ENCODE measurements around the gene VTI1A.
"Not testable (repeated sequence)": the region's sequence is repeated elsewhere in the genome, so short reads cannot be mapped to it uniquely, and the experiment has no call there.

Gene VTI1A

DNA sequence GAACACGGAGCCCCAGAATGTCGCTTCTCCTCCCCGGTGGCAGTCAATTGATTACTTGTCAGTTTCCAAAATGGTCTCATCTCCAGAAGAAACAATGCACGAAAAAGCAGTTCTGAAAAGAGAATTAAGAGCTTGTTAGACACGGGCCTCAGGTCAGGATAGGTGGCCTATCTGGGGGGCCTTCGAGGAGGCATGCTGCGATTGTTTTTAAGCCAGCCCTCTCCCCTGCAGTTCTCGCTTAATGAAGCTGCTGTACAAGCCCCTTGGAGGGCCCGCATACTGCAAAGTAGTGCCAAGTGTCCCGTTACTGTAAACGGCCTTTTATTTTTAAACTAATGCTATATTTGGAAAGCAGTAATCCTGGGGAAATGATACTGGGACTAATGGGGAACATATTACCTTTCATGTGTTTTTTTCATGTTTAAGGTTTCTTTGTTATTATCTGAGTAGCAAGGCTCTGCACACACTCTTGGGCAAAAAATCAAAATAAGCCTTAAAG lies 388.3 kb downstream of the VTI1A start:
- no peak for DNase-seq (ENCODE audit: low read depth in 3 of 3)

DNA sequence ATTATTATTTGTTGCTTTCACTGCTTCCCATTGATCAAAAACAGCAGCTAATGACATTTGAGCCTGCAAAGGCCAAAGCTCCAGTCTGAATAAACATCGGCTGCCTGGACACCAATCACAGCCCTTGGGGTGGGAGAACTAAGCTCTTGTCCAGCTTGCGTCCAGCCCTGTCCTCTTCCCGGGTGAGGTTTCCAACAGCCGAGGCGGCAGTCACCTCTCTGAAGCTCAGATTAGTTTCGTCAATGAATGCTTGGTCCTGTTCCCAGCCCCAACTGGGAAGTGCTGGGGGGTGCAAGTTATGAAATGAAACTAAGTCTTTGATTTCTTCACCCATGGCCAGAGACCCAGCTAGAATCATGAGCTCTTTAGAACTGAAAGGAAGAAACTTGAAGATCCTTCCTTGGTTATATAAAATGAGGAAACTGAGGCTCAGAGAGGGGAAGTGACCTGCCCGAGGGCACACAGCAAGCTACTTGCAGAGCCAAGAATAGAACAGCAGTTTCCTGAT lies 389.0 kb downstream of the VTI1A start:
- DNase-seq (ENCODE audit: low read depth in 3 of 3) = no peak

DNA sequence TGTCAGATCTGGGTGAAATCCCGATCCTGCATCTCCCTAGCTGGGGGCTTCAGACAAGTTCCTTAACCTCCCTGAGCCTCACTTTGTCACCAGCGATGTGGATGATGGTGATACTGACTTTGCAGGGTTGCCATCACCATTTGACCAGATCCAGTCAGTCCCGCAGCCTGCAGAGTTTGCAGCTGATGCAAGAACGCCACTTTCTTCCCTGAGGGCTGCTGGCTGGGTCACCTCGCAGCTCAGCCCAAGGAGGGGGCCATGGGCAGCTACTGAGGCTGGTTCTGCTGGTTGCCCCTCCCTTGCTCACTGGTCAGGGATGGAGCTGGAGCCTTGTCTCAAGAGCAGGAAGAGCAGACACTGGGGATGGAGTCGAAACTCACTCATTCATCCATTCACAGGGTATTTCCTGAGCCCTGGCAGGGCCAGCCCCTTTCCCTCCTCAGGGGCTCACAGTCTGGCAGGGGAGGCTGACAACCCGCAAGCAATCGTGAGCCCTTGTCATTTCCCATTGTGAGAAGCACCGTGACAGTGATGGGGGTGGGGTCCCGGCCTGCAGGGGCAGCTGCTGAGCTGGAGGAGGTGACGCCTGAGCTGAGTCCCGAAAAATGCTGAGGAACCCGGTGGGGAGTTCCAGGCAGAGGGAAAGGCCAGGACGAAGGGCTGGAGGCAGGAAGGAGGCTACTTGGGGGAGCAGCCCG lies 391.9 kb downstream of the VTI1A start:
- no peak for DNase-seq (ENCODE audit: low read depth in 3 of 3)

DNA sequence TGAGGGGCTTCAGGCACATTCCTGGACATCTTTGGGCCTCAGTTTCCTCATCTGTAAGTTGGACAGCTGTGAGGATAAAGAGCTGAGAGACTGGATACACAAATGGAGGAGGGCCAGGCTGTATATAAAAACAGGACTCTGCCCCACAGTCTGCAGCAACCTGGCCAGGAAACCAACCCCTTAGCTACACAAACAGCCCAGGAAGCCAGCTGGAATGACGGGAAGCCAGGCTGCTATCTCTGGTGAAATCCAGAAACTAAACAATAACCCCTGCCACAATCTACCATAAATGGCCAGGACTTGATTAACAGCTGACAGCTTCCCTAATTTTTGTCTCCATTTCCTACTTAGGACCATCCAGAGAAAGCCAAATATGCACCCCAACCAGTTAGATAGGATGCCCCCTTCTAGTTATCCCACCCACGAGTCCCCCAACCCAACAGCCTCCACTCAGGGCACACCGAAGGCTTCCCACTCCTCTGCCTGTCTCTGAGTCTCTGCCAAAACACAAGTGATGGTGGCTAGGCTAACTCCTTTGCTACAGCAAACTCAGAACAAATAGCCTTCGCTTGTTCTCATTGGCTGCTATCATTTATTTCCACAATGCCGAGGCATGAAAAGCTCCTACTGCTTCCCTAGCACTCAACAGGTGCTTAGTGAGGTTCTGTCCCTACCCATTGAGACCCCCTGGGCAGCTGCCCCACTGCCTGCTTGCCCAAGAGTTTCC lies 393.1 kb downstream of the VTI1A start:
- DNase-seq (ENCODE audit: low read depth in 3 of 3) = no peak

DNA sequence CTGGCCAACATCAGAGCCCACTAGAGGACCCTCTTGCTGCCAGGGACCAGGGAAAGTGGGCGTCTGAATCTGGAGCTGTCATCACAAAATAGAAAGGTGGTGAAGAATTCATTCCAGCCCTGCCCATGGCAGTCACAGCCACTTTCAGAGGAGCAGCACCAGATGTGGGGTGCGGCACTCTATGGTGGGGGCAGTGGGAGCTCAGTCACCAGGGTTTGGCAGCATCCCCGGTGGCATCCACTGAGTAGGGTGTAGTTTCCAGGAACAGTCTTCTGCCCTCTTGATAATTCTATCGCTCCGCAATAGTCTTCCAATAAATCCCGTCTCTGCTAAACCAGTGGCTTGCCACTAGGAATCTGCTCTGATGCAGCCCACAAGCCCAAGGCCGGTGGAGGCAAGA lies 394.5 kb downstream of the VTI1A start:
- DNase-seq (ENCODE audit: low read depth in 3 of 3) = no peak

DNA sequence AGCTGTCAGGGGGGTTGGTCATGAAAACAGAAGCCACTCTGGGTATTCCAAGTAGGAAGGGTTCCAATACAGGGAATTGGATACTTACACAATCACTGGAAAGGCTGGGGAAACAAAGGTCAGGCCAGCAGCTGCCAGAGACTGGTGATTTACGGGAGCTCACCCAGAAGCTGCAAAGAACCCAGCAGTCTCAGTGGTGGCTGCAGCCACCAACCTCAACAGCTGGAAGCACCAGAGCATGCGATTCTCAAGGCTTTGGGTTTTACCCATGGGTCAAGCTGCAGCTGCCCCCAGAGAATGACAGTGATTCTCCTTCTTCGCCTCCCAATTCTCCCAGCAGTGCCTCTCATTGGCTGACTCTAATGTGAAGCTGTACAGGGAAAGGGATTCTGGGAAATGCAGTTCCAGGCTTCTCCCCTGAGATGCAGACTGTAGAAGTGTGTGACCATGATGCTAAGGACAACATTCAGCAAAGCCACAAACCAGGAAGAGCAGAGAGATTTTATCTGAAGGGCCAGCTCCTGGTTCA lies 395.9 kb downstream of the VTI1A start:
- DNase-seq (ENCODE audit: low read depth in 3 of 3) = no peak

DNA sequence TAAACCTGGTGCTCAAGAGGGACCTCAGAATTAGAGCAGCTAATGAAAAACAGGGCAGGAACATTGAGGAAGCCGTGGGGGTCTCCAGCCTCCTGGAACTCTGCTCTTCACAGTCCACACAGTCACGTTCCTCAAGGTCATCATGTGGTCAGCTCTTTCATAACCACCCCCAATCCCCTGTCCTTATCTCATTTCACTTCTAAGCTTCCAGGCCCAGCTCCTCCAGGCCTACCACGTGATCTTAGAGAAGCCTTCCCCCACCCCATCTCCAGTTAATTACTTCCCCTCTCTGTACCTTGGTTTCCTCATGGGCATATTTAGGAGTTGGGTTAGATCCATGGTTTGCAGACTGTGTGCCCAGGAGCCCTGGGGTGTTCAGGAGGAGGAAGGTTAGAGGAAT lies 396.6 kb downstream of the VTI1A start:
- no peak for DNase-seq (ENCODE audit: low read depth in 3 of 3)

DNA sequence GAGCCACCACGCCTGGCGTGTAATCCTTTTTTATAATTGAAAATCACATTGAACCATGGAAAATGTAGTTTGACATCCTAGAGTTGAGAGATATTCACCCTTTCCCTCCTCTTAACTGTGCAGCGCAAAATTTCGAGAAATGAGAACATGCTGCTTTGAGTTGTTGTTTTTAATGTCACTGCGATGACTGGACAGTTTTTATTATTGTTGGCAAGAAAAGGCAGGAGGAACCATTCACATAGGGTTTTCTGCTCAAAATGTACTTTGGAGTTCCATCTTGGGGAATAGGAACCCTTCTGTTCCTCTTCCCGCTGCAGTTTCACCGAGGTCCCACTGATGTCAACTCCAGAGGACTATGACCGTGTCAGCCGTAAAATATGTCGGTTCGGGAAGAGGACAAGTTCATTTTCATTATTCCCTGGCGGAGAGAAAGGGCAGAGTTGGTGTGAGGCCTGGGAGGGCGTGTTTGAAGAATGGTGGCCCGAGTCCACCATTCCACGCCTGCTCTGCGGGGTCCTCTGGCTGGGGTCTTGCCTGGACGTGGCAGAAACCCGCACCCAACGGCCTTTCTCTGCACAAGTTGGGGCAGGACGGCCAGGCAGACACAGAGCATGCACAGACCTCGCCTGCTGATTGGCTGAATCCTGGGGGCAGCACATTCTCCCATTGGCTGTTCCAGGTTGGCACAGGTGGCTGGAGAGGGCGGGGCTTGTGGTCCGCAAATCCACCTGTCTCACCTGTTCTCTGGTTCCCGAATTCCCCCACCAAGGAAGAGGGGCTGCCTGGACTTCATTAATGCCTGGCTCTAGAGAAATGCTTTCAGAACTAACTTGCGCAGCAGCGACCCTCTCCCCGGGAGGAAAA lies 397.9 kb downstream of the VTI1A start:
- DNase-seq (ENCODE audit: low read depth in 3 of 3) = no peak

DNA sequence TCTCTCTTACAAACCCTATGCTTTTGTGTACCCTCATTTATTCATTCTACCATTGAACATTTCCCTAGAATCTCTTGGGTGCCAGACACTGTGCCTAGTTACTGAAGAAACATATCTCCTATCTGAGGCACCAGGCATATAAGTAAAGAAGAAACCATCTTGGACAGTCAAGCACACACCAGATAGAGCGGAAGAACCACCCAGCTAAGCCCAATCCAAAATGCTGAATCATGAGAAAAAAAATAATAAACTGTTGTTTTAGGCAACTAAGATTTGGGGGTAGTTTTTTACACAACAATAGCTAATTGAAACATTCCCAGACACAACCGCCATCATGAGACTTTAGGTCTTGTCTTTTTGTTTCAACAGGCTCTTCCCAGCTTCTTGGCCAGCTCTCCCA lies 400.8 kb downstream of the VTI1A start:
- DNase-seq (ENCODE audit: low read depth in 3 of 3) = no peak

DNA sequence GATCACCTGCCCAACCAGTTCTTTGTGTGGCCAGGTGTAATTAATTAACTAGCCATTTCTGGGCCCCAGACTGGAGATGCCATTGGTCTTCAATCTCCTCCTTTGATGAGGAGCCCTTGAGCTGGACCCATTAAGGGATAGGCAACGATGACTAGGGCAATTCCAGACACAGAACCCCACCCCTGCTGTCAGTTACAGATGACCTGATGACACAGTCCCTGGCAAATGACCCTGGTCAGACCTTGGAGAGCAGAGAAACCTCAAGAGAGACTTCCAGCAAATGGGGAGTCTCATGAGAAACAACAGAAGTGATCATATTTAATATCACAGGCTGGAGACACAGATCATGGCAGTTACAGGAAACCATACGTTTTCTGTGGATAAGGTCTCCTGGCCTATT lies 401.2 kb downstream of the VTI1A start:
- no peak for DNase-seq (ENCODE audit: low read depth in 3 of 3)

DNA sequence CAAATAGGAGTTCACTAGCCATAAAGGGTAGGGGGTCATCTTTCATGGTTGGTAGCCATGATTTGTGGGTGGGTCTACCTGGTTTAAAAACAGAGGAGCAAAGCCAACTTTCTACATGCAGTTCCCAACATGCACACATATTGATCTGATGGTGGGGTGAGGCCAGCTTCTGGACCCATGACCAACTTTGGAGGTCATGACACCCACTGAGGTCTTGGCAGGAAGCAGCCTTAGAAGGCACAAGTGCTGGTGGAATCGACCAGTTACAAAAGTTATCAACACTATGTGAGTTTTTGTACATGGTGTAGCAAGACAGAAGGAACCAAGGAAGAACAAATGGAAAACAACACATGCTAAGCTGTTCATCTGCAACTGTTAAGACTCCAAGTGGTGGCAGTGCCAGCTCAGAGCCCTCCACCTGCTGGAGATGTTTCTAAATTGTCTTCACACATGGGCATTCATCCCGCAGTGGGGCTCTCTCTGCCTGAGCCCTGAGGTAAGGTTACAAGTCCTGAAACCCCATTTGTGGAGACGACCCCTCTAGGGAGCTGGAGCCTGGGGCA lies 401.9 kb downstream of the VTI1A start:
- no peak for DNase-seq (ENCODE audit: low read depth in 3 of 3)

DNA sequence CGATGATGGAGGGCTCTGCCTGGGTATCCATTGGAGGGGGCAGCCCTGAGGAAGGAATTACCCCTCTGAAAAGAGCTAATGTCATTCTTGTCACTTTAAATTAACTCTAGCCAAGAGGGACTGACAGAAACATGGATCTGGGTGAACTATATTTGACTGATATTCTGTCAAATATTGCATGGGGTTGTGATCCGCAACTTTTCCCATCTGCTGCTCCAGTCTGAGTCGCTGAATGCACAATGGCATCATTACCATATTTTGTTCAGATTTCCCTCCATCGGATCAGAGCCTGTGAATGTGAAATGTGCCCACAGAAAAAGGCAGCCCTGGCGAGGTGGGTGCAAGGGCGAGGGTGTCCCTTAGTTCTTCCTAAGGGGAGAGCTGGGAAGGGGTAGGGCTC lies 402.5 kb downstream of the VTI1A start:
- DNase-seq (ENCODE audit: low read depth in 3 of 3) = no peak

DNA sequence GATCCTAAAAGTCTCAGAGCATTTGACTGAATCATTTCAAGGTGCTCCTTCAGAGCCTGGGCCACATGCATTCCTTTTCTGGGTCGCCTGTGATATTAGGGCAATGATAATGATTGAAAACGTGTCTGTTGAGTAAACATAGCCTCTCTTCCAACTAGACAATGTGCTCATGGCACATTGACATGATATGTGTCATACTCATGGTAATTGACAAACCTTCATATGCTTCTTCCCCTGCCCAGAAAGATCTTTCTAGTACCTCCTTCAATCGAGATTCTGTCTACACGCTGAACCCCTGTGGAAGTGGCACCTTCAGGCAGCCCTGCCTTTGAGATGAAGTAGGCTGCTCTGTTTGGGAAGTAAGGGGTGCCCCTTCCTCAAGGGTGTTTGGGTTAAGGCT lies 404.2 kb downstream of the VTI1A start:
- no peak for DNase-seq (ENCODE audit: low read depth in 3 of 3)

DNA sequence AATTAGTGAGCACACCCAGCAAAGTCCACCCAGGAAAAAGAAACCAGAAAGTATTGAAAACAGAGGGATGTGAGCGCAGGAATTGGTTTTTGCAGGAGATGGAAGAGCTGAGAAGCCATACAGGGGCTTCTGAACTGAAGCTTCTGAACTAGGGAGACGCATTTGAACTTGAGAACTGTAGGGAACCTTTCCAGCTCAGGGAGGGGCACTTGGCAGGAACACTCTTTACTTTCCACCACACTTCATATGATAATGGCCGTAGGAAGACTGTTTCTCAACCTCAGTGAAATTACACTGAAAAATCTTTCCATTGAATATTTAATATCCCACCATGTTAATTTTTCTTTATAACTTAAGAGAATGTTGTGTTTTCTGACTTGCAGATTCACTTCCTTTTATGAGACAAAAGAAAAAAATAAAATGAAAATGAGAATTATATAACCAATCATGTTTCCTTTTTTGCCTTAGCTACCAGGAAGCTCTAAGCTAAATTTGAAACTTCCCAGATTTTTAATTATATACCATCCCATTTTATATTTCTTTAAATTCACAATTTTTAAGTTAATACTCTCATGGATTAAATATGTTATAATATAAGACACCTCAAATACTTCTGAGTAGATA lies 404.7 kb downstream of the VTI1A start:
- no peak for DNase-seq (ENCODE audit: low read depth in 3 of 3)

DNA sequence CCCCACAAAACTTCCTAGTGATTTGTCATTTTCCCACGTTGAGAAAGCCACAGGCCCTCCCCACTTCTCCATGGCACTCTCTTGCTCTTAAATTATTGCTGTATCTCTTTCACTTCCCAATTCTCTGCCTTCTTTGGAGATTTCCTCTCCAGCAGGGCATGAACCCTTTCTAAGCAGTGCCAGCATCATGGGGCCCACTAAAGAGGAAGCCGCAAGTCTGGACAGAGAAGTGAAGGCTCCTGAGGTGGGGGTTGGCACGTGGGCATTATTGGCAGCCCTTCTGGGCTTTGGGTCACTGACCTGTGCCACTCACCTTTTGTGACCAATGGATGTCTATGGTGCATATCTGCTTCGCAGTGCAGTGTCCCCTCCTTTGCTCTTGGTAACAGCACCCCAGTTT lies 405.3 kb downstream of the VTI1A start:
- DNase-seq (ENCODE audit: low read depth in 3 of 3) = no peak

DNA sequence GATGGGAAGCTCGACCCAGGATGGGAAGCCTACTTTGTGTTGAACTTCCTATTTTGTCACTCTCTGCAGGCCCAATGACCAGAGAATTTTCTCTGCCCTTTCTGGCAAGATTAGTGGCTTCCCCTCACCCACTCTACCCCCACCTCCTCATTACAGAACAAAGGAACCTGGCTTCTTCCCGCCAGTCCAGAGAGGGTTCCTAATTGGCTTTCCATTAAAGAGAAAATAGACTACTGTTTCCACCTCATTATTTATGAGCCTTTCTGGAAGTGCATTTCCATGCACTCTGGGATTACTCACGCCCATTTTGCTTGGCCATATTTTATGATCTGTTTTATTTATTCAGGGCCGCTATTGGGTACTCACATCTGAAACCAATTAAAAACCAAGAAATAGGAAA lies 408.1 kb downstream of the VTI1A start:
- no peak for DNase-seq (ENCODE audit: low read depth in 3 of 3)

DNA sequence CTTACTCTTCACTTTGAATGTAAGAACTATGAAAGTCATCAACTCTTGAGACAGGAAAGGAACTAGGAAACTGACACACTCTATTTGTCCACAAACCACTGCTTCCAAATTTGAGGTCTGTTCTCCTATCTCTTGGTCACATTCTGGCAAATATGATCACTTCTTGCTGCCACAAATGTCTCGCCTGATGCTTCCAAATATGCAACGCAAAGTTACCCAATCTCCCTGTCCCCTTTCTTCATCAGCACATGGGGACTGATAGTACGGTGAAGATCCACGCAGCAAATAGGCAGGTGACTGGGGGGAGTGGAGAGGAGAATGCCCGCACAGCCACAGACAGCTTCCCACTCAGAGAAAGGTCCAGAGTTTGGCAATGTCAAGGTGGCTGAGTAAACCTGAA lies 410.5 kb downstream of the VTI1A start:
- DNase-seq (ENCODE audit: low read depth in 3 of 3) = no peak

DNA sequence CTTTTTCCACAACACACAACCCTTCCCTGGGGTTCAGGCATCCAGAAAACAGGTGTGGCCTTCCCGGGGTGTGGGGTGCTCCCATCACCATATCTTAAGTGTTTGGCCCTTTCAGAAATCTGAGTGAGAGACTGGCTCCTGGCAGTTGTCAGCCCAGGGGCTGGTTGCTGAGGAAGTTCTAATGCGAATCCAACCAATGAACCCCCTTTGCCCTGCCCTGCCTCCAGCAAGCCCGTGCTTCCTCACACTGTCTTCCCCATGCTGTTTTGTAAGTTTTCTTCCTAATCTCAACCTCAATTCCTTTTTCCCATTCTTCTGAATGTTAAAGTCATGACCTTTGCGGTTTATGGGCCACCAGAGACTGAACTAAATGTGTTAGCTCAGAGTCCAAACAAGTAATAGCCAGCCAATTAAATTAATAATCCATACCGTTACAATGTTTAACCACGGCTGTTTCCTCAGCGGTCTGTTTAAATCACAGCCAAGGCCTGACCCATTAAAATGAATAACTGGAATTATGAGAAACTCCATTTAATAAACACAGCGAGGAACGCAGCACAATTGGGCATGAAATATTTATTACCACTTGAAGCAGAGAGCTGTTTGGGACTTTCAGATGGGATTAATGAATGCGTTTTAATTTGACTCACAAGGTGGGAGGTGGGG lies 412.1 kb downstream of the VTI1A start:
- no peak for DNase-seq (ENCODE audit: low read depth in 3 of 3)

DNA sequence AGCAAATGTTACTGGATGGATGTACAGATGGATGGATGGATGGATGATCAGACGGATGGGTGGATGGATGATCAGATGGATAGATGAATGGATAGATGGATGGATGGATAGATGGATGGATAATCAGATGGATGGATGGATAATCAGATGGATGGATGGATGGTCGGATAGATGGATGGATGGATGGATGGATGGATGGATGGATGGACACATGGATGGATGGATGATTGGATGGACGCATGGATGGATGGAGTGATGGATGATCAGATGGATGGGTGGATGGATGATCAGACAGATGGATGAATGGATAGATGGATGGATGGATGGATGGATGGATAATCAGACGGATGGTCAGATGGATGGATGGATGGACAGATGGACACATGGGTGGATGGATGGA lies 412.8 kb downstream of the VTI1A start:
- DNase-seq (ENCODE audit: low read depth in 3 of 3) = no peak

DNA sequence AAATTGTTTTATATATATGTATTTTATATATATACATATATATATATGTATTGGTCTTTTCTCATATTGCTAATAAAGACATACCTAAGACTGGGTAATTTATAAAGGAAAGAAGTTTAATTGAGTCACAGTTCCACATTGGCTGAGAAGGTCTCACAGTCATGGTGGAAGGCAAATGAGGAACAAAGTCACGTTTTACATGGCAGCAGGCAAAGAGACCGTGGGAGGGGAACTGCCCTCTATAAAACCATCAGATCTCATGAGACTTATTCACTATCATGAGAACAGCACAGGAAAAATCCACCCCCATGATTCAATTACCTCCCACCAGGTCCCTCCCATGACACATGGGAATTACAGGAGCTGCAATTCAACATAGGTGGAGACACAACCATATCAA lies 416.4 kb downstream of the VTI1A start:
- DNase-seq (ENCODE audit: low read depth in 3 of 3) = not testable (repeated sequence)
